ENCODE results near the gene SP6.

Gene SP6

DNA sequence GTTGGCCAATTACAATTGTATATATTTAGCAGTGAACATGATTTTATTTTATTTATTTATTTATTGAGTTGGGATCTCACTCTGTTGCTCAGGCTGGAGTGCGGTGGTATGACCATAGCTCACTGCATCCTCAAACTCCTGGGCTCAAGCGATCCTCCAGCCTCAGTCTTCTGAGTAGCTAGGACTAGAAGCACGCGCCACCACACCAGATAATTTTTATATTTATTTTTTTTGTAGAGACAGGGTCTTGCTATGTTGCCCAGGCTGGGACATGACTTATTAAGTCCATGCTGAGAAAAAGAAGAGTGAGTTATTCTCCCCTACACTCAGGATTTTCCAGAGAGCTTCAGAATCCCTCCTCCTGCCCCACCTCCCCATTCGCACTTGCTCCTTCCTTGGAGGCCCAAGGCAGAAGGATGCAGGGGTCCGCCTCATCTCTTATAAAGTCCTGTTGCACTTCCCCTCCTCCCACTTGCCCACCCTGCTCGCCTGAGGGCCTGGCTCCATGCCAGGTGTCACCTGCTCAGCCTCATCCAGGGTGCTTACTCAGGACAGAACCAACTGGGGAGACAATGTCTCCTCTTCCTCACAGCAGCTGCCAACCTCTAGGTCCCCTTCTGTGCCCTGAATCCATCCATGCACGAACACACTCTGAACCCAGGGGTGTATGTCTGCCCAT lies 29.0 kb upstream of the SP6 start:
- no peak for DNase-seq (ENCODE audit: low read depth in 2 of 2, low spot score in 1 of 2)

DNA sequence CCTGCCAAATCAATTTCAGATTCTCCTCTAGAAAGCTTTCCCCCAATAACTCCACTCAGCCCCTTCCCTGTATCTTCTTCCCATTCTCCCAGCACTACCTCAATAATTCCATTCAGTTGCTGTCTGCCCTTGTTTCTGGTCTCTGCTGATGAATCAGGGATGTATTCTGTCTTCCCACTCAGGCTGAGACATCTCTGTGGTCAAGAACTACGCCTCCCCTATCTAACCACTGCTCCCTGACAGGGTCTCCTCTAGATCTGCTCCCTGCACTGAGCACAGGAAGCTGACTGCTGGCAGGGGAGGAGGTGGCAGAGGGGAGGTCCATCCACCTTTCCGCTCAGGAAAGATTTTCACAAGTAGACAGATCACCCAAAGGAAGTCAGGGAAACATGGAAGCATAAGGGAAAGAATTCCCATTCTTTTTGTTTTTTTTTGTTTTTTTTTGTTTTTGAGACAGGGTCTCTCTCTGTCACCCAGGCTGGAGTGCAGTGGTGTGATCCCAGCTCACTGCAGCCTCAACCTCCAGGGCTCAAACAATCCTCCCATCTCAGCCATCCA lies 28.1 kb upstream of the SP6 start:
- DNase-seq (ENCODE audit: low read depth in 2 of 2, low spot score in 1 of 2): no peak

GRCh38 chr17:47878203-47879027 lies 27.5 kb upstream of the SP6 start:
- no peak for DNase-seq (ENCODE audit: low read depth in 2 of 2, low spot score in 1 of 2)

DNA sequence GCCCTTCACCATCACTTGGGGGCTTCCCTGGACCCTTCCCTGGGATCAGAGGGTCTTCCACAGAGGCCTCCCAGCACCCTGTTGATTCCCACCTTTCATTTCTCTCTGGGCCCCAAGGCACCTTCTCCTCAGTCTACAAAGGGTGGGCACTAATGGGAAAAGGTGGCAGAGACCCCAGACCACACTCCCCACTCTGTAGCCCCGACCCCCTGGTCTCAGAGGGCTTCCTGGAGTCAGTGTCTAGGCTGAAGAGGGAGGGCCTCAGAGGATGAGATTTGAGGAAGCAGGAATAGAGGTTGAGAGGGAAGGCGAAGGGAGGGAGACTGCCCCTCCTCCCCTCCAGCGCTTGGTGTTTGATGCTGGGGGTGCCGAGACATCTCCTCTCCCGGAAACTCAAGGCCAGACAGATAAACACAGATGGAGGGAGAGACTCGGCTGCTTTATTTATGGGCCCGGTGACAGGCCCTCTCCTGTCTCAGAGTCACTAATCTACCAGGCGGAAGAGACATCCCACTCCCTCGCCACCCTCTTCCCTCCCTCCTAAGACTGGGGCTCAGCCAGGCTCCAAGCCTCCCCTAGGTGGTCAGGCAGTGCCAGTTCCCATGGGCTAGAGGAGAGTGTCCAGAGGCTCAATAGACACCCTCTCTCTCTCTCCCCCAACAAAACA lies 26.5 kb upstream of the SP6 start:
- DNase-seq (ENCODE audit: low read depth in 2 of 2, low spot score in 1 of 2): no peak

- no peak for DNase-seq (ENCODE audit: low read depth in 2 of 2, low spot score in 1 of 2)
These were observed 24.3 kb upstream of the SP6 start for GRCh38 chr17:47875011-47875985.

- no peak for DNase-seq (ENCODE audit: low read depth in 2 of 2, low spot score in 1 of 2)
These were observed 22.5 kb upstream of the SP6 start for GRCh38 chr17:47873200-47874090.

DNA sequence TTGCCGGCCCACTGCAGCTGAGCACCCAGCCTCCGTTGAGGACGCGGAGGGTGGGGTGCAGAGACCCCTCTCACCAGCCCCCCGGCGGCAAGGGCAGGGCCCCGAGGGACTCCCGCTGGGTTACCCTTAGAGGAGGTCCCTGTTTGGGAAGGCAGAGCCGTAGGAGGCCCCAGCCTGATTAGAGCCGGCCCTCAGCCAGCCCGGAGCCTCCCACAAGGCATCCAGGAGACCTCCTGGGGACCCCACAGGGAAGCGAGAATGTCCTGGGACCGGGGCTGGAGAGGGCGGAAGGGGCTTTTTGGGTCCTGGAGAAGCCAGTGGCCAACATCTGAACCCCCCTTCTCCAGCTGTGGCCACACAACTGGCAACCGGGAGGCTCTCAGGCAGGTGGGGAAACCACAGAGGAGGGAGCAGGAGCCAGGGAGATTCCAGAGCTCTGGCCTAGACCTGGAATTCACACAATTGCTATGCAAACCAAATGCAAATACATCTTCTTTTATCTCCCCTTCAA lies 21.7 kb upstream of the SP6 start:
- no peak for DNase-seq (ENCODE audit: low read depth in 2 of 2, low spot score in 1 of 2)

GRCh38 chr17:47872019-47872650 lies 21.2 kb upstream of the SP6 start:
- DNase-seq (ENCODE audit: low read depth in 2 of 2, low spot score in 1 of 2): no peak

DNA sequence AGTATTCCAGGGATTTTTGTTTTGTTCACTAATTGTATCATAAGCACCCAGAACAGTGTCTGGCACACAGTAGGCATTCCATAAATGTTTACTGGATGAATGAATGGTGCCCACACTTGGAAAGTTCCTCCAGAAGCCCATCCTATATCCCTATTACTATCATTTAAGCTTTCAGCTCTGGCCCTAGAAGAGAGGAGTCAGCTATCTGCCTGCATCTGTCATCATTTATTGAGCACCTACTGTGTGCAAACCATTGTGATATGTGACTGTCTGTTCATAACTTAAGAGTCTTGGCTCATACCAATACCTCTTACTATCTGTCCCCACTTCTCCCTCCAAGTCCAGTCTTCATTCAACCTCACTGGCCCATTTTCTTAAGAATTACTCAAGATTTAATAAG lies 20.1 kb upstream of the SP6 start:
- DNase-seq (ENCODE audit: low read depth in 2 of 2, low spot score in 1 of 2): no peak

DNA sequence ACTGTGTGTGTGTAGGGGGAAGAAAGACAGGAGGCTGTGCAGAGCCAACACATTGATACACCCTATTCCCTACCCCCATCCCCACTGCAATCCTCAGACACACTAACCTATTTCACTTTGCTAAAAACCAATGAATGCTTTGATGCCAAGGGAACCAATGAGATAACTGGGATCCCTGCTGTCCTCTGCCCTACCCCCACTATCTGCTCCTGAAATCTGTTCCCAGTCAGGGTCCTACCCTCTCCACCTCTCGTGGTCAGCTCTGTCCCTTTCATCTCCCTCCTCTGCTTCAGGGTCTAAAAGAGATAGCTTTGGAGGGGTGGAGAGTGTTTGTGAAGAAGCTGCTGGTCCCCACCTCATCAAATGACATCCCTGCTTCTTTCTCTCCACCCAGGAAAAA lies 19.1 kb upstream of the SP6 start:
- no peak for DNase-seq (ENCODE audit: low read depth in 2 of 2, low spot score in 1 of 2)

DNA sequence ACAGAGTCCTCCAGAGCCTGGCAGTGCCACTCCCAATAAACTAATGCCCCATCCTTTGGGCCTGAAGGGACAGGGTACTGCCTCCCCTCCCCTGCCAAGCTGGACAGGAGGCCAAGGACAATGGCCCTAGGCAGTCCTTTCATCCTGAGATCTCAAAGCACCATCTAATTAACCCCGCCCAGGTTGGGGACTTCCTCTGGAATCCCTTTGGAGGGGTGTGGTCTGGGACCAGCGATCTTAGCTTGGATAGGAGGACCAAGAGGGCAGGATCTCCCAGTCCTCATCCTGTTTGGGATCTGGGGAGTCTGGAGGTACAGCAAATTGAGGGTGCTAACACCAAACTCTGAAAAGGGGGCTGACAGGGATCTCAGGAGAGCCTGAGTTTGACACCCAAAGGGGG lies 18.2 kb upstream of the SP6 start:
- no peak for DNase-seq (ENCODE audit: low read depth in 2 of 2, low spot score in 1 of 2)

DNA sequence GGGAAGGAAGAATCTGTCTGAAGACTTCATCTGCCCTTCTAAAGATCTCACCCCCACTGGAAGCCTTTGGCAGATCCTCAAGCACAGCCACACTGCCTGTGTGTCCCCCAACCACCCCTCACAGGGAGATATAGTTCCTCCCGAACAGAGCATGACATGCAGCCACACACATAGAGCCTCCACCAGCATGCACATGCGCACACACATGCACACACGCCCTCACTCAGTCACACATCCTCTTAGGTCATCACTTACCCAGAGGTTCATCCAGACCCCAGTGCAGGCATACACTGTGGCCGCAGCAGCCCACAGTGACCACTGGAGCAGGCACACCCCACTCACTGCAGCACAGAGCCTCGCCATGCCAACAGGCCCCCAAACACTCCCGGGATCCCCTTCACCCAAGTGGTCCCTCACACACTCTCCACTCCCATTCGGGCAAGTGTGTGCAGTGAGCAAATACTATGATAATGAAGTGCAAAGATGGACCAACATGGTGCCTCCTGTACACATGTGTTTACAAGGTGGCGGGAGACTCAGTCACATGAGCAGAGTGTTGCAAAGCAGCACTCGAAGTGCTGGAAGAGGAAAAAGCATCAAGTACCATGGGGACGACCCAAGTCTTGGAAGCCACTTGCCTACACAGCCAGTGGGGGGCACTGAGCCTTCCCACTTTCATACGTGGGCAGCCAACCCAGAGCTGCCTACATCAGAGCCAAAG lies 17.0 kb upstream of the SP6 start:
- no peak for DNase-seq (ENCODE audit: low read depth in 2 of 2, low spot score in 1 of 2)

- no peak for DNase-seq (ENCODE audit: low read depth in 2 of 2, low spot score in 1 of 2)
These were observed 16.0 kb upstream of the SP6 start for GRCh38 chr17:47866941-47867340.

DNA sequence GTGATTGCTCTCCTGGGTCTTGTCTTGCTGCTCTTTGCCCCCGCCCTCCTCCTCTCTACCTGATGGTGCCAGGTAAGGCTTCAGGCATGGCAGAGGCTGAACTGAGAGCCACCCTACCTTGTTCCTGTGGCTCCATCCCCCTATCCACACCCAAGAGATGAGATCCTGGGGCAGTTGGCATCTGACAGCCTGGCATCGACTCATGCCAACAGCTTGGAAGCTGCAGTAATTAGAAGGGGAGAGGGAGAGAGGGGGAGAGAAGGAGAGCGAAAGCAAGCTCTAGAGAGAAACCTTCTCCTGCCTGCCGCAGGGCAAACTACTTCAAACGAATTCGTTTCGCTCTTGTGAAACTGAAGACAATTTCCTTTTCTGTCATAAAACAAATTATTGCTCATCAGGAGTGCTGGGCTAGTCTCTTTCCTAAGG lies 13.8 kb upstream of the SP6 start:
- no peak for DNase-seq (ENCODE audit: low read depth in 2 of 2, low spot score in 1 of 2)

DNA sequence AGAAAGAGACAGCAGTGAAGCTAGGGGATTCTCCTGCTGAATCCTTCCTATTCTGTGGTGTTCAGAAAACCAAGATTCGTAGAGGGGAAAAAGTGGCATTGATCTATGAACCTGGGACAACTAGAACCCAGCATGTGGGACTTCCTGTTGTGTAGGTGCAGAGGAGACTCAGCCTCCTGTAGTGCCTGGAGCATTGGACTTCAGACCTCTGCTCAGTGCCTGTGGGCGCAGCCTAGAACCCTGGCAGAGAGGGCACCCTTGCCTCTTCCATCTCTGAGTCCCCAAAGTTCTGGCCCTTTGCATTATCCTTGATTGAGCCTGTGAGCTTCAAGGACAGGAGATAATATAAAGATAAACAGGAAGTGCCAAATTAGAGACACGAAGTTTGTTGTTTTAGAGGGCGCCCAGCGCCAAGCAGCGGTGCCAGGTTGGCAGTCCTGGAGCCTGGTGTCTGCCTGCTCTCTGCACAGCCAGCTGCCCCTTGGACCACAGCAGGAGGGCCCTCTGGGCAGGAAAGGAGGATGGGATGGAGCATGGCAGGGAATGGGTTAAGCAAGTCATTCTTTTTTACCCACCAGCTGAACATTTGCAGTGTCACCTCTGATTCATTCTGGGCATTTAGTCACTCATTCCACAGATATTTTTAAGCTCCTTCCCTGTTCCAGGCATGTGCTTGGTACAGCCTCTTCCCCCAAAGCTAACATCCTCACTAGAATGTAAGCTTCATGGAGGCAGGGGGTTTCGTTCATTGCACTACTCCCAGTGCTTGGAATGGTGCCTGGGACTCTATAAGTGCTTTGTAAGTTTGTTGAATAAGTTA lies 11.9 kb upstream of the SP6 start:
- no peak for DNase-seq (ENCODE audit: low read depth in 2 of 2, low spot score in 1 of 2)

DNA sequence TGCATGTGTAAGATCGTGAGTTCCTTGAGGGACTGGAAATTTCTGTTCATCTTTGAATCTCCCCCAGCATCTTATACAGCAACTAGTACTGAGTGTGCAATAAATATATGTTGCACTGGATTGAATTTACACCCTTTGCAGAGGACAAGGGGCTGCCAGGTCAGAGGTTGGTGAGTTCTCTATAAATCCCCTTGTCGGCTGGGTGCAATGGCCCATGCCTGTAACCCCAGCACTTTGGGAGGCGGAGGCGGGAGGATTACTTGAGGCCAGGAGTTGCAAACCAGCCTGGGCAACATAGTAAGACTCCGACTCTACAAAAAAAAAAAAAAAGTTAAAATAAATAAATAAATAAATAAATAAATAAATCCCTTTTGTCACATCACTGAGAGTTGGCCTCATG lies 9.4 kb upstream of the SP6 start:
- no peak for DNase-seq (ENCODE audit: low read depth in 2 of 2, low spot score in 1 of 2)

All from stimulated activated CD8-positive, alpha-beta memory T cell treated with anti-CD3 and anti-CD28 coated beads, Interleukin-4, amount 100 ng/mL, for 4 hours (primary cell).